ENCODE results near the gene PLEKHG1. TPM values are rescaled to one million over a fixed set of nuclear protein-coding genes. Genes with fewer than 3 reads are reported as not detected.

PLEKHG1 gene
- total RNA-seq, 1 donor from 2014 or later, result 24.5 TPM

DNA sequence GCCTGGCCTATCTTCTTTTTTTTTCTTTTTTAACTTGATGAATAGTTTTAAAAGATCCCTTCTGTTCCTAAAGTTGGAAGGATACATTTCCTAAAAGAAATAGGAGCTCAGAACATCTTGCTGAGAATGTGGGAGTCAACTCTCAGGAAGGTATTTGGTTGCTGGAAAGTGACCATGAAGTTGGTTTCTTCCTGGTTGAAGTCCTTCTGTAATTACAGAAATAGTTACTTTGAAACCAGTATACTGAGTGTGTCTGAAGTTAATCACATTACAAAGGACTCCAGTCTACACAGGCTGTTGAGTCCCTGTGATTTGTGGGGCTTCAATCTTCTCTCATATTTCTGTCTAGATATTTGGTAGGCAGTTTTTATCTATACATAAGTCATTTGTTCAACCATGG, 9.8 kb upstream of the PLEKHG1 start:
- DNase-seq (ENCODE audit: low spot score), result no peak

DNA sequence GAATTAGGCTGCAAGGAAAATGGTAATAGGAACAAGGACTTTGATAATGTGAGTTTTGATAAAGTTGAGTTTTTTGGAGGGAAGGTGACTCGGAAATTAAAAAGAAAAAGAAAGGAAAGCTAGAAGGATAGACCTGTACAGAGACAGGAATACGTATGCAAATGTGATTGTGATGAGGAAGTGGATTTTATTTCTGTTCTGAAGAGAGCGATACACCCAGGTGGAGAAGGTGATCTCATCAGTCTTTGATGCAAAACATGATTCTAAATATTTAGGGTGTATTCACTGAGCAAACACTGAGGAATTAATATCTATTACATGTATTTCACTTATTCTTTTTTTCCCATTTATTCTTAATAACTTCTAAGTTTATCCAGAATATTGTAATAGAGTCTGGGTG, 9.2 kb upstream of the PLEKHG1 start:
- DNase-seq (ENCODE audit: low spot score), result no peak

DNA sequence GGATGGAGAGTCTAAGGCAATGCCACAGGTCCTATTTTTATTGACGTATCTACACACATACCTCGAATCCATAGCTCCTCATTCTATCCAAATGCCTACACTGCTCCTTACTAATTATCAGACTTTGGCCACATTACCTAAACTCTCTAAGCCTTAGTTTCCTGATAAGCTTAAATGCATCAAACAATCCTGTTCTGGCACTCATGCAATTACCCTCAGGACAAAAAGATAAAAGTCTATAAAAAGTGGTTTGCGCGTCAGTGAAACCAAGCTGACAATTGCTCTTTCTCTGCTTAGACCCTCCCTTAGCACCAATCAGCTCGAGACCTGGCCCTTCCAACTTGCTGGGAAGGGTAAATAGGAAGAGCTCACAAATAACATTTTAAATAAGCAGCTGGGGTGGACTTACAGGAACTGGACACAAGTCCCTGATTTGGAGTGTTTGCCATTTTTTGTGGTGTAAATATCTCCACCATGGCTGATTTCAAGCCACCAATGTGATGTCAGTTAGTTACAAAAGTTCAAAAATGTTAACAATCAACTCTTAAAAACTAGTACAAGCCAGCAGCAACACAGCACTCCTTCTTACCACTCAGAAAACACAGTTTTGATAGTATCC, 7.2 kb upstream of the PLEKHG1 start:
- DNase-seq (ENCODE audit: low spot score), result no peak

DNA sequence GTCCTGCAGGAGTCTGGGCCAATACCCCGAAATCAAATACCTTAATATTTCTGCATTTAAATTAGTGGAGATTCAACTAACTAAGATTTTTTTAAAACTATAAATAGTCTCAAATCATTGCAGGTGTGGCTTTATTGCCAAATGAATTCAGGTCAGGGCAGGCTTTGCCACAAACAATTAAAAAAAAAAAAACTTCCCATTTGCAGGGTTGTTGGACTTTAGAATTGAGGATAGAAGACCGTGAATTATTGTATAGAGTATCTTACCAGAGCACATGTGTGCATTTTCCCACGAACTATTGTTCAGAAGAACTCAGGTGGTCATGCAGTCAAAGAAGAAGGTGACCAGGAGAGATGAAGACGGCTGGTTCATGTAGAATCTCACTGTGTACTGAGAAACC, 6.6 kb upstream of the PLEKHG1 start:
- no peak for DNase-seq (ENCODE audit: low spot score)

DNA sequence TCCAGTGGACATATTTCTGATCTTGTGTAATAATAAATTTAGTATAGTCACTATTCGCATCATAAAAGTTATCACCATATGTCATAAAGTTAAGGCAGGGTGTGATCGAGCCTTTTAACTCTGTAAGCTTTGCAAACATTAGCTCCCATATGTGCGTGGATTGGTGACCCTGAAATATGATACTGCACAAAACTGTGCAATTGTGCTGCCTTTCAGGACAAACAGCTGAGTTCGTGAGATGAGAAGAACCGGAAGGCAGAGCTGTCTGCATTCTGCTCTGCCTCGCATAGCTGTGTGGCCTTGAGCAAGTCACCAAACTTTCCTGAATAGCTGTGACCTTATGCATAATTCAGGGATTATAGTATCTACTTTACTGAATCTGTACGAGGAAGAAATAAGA, 3.2 kb upstream of the PLEKHG1 start:
- no peak for DNase-seq (ENCODE audit: low spot score)

DNA sequence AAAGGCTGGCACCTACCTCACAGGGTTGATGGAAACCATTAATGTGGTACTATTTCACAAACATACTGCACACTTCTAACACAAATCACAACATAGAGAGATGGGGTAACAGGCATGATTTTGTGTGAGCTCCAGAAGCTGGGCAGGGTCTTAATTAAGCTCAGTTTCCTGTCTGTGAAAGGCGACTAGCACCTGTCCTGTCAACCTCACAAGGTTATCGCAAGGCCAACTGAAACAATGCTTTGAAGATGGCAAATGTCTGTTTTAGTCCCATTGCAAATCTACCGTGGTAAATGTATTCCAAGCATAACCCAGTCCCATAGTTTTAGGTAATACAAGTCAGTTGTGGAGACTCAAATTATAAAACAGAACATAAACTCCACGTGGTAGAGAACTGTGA, 1.3 kb upstream of the PLEKHG1 start:
- no peak for DNase-seq (ENCODE audit: low spot score)

DNA sequence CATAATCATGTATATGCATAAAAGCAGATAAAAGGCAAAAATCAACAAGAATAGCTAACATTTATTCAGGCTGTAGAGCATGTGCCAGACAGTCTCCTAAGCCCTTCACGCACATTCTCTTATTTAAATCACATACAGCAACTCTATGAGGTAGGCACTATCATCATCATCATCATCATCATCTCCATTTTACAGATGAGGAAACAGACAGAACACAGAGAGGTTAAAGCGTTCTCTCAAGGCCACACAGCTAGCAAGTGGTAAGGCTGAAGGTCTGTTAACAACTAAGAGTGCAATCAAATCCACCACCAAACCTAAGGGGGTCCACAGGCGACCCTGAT, 857 bp upstream of the PLEKHG1 start:
- DNase-seq (ENCODE audit: low spot score), result no peak

DNA sequence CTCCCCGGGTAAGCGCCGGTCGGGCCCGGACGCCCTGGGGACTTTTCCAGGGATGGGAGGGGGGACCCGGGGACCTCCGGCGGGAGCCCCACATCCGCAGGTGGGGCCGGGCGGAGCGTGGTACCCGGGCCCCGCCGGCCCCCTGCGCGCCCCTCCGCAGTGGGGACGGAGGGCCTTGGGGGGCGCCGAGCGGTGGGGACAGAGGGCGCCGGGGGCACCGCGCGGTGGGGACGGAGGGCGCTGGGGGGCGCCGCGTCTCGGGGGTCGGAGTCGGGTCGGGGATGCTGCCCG, 270 bp downstream of the PLEKHG1 start:
- DNase-seq (ENCODE audit: low spot score), result no peak

DNA sequence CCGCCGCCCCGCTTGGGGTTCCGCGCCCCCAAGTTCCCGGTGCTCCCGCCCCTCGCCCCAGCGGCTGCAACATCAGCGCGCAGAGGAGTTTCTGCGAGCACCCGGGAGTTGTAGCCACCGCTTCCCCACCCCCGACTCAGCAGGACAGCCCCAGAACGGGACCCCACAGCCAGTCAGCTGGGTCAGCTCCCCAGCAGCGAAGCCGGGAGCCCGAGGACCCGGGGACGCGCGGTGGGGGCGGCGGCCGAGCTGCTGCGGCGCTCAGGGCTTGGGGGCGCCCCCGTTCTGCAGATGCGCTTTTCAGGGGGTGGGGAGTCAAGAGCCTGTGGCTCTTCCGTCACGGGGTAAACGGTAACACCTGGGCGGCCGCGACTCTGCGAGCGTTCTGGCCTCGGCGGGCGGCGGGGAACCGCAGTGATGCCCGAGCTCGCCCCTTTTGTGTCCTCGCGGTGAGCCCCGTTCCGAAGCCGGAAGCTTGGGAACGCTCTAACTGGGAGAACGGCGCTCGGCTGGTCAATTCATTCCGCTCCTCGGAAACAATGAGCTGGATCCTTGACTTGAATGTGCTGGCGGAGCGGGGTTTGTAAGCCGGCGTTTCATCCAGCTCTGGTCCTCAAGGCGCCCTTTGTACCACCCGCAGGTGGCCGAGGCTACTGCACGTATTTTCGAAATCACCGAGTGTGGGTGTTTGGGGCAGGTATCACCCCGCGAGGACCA, 774 bp downstream of the PLEKHG1 start:
- DNase-seq (ENCODE audit: low spot score), result peak; percentile 81

DNA sequence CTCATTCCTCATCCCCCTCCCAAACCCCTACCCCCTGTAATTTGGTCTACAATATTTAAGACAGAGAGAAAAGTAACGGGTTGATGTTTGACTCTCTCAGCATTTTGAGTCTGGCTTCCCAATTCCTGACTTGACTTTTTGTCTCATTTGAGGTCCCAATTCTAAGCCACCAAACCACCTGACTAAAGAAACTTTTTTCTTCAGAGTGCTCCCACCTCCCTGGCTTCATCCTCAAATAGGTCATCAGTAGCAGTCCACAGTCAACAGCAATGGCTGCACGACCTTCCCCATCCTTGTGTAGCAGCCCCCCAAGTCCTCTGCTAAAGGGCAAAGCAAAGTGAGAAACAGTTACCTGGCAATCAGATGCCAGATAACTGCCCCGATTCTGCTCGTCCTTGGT, 1.8 kb downstream of the PLEKHG1 start:
- no peak for DNase-seq (ENCODE audit: low spot score)

DNA sequence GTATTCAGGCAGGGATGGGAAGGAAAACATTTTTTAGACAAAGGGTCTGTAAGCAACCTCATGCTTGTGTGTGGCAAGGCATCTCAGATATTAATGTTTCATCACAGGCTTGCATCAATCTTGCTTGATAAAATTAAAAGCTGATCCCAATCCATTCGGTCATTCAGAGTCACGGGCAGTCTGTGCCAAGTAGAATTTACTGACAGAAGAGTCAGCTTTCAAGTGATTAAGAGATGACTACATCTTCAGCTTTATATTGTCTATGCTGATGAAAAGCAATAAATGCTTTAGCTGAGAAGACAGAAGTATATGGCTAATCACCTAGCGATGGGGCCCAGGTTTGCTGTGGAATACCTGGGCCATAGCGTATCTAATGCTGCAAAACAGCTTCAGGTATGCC, 3.5 kb downstream of the PLEKHG1 start:
- DNase-seq (ENCODE audit: low spot score), result no peak

DNA sequence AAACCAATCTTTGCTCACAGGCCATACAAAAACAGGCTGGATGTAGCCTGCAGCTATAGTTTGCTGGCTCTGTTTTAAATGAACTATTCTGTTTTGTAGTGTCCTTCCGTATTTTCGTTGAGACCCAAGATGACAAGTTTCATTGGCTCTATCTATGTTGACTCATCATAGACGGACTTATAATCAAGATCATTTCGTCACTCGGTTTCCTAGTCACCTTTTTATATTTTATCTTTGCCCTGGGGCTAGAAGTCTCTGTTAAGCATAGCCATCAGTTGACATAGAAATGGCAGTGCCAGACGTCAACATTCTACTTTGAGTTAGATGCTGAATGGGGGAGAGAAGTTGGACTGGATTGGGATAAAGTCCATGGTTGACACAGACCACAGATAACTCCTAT, 4.8 kb downstream of the PLEKHG1 start:
- no peak for DNase-seq (ENCODE audit: low spot score)

DNA sequence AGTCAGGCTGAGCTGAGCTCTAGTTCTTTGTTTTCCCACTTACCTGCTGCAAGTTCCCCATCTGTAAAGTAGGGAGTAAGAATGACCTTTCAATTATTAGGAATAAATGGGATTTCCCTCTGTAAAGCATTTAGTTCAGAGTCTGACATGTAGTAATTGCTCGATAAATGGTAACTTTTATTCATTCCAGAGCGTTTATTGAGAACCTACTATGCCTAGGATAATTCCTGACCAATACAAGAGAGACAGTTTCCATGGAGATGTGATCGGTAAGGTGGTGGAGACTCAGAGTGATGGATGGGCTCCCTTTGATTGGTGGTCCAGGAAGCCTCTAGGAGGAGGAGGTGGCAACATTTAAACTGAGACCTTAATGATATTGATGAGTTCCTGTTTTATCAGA, 5.6 kb downstream of the PLEKHG1 start:
- DNase-seq (ENCODE audit: low spot score), result no peak

DNA sequence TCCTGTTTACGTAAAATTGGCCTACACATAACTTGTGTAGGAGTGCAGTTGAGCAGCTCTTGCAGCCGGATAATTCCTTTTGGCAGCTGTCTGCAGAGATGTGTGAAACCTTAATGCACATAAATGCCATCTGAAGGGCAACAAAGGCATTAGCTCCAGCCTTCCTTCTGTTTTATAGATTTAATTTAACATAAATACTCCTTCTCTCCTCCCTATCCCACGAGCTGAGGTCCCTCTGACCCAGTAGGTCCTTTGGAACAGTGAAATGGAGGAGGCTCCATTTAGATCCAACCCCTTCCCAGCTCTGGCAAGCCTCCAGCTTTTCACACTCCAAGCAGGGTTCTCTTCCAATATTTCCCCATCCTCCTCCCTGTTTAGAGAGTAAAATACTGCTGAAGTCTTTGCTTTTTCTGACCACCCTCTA, 6.5 kb downstream of the PLEKHG1 start:
- no peak for DNase-seq (ENCODE audit: low spot score)

DNA sequence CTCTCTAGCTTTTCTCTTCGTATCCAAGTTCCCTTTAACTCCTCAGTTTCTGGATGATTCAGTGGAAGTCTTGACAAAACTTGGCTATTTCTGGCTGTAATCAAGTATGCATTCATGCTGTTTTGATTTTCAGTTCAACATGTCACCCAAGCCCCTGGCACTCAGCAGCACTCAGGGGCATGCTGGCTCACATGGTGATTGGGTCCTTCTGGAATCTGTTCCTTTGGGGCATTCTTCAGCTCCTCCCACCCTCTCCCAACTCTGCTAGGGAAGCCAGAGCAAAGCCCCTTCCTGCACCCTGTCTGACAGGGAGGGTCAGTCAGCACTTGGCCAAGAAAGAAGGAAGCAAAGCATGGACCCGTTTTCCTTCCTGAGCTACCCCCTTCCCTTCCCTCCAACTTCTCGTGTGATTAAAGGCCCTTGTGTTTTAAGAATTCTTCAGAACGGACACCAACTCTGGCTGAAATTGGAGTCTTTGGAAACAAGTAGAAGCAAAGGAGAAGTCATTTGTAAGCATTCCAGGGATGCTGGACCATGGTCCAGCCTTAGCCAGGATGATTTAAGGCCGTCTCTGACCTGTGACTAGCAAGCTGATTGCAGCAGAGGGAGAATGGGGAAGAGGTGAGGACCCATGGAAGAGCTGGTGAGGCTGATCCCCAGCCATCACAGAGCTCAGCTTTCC, 7.1 kb downstream of the PLEKHG1 start:
- DNase-seq (ENCODE audit: low spot score), result no peak

DNA sequence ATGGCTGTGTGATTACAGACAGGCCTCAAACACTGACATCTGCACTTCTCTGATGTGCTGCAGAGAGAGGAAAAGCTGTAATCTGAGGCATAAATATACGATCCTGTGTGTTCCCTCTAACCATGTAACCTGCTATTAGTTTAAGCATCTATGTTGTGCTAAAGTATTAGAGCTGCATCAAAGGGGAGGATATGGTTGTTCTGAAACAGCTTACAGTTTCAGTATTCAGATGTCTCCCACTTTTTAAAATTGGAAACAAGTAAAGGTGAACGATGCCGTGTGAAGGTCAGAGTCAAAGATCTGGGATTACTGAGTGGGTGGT, 7.6 kb downstream of the PLEKHG1 start:
- no peak for DNase-seq (ENCODE audit: low spot score)

DNA sequence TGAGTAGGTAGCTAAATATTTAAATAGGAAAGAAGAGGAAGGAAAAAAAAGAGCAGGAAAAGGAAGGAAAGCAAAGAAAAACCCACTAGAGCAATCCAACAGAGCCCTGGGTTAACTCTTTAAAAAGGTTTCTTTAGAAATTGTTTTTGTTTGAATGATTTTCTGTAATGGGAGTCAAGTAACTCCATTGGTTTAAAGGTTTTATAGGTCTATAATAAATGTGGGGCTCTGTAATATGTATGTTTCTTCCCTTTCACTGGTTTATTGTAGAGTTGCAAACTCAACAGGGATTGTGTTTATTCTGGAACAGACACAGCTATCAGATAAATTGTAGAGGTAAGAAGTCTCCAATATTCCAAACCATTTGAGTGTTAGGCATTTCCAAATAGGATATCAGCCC, 10.9 kb downstream of the PLEKHG1 start:
- no peak for DNase-seq (ENCODE audit: low spot score)

DNA sequence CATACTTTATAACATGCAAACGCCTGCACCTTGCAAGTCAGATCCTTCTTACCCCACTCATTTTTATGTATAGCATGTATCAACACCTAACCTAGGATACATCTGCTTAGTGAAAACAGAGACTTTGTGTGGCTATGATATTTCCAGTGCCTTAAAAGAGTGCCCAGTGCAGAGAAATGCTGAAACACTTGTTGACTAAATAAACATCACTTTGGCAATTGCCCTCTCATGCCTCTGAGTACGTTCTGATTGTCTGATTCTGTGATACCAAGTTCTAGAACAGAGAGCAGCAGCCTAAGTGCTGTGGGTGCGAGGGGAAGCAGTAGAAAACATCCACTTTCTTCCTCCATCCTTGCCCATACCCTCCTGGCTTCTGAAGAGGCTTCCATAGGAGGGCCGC, 13.6 kb downstream of the PLEKHG1 start:
- no peak for DNase-seq (ENCODE audit: low spot score)

DNA sequence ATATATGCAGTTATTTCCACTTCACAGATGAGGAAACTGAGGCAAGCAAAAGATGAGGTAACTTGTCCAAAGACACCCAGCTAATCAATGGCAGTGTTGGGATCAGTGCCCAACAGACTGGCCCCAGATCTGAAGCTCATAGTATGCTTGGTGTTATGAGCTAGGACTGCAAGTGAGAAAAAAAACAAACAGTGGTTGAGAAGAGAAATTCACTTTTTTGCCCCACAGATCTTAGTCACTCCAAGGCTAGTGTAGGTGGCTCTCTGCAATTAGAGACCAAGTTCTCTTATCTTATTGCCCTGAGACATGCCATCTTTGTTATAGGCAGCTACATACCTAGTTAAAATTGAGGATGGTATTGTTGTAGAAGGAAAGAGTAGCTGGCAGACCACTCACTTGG, 16.3 kb downstream of the PLEKHG1 start:
- DNase-seq (ENCODE audit: low spot score), result no peak

DNA sequence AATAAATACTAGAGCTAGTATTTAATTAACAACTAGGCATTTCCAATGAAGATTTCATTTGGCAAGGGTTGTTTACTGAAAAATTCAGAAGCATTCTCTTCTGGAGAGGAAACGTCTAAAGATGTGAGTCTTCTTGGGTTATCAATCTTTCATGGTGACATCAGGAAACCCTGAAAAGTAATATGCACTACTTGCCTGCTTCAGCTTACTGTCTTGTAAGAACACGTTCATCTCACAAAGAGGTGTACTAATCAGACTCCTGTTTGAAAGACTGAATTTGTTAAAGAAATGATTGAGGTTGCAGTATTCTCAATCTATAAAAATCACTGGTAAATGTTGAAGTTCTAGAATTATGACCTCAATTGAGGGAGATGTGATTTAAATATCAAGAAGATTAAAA, 16.9 kb downstream of the PLEKHG1 start:
- no peak for DNase-seq (ENCODE audit: low spot score)

DNA sequence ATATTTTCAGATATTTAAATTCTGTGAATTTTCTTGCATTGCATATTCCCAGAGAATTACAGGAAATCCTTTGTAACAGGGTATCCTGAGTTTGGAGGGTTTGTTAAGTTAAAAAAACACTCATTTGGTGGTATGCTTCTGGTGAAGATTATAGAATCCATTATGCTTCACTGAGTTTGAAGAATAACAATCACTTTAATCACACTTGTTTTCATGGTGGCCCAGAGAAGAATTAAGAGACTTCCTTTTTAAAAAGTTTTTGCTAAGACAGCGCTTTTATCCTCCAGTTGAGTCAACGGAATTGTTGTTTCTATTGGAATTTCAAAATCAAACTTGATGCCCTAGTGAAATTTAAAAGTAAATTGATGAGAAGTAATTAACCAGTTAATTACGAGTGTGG, 17.4 kb downstream of the PLEKHG1 start:
- no peak for DNase-seq (ENCODE audit: low spot score)

DNA sequence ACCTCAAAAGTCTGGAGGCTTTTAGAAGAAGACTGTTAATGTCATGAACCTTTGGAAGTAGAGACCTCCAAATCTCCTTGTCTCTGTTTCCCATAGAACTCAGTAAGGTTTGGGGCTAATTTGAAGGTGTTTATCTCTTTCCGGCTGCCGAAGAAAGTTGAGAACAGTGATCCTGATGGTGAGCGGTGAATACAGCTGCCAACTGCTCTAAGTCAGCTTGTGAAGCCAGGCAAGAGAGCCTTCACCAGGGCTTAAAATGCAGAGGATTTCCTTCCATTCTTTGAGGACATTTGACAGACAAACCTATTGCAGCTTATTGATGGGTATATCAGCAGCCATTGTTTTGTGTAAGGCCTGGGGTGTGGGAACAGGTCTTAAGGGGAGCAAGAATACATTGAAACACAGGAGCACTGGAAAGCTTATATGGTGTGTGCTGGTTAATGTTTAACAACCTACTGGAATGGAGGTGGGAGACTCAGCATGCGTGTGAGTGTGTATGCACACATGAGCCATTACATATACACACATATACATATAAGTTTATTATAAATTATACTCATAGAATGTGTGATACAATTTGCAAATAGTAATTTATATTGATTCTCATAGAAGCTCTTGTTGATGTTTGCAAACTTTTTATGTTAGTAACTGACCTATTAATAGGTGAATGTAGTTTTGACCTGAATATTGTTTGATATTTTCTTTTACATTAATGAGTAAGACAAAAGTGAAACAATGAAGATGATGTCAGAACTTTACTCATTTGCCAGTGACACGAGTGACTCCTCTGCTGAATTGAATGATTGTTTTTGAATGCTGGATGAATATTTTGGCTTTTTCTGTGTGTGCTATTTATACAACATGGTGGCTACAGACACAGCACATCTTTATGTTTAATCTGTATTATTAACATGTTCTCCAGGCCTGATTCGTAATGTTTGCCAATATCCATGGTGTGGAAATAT, 18.1 kb downstream of the PLEKHG1 start:
- DNase-seq (ENCODE audit: low spot score), result no peak

DNA sequence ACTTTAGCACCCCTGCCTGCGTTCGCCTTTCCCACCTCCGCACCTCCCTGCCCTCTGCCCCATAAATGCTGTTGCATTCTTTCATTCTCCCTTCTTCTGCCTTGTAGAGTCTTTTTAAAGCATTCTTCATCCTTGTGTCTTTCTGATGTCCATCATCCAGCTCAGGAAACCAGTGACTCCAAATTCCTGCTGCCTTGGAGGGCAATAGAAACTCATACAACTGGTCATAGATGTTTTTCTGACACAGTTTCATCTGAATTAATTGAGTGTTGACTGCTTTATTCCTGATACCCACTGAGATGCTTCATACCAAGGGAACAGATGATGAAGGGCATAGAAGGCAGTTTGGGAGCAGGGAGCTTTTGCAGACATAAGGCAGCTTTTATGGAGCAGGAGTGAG, 19.6 kb downstream of the PLEKHG1 start:
- DNase-seq (ENCODE audit: low spot score), result no peak

Measured in mucosa of gallbladder (tissue), 1 donor.